Measurements from ENCODE around the gene ASB4. TPM values are rescaled to one million over a fixed set of nuclear protein-coding genes. Genes with fewer than 3 reads are reported as not detected.

The ASB4 gene
- total RNA-seq, 2 experiments from 2014 or later: not detected

- no peaks in the 10 kb centered on the region for H3K9me3 Mint-ChIP-seq
- H3K27ac Mint-ChIP-seq: no peak overlapping the region
- no peak overlapping the region for H3K4me3 Mint-ChIP-seq
- DNase-seq: no peak
- H3K27me3 Mint-ChIP-seq: peaks cover 9% of the 10 kb centered on the region
- H3K4me1 Mint-ChIP-seq: no peaks in the 10 kb centered on the region
- H3K36me3 Mint-ChIP-seq: no peaks in the 10 kb centered on the region
Observed at GRCh38 chr7:95530881-95531280, 45.1 kb downstream of the ASB4 start.

DNA sequence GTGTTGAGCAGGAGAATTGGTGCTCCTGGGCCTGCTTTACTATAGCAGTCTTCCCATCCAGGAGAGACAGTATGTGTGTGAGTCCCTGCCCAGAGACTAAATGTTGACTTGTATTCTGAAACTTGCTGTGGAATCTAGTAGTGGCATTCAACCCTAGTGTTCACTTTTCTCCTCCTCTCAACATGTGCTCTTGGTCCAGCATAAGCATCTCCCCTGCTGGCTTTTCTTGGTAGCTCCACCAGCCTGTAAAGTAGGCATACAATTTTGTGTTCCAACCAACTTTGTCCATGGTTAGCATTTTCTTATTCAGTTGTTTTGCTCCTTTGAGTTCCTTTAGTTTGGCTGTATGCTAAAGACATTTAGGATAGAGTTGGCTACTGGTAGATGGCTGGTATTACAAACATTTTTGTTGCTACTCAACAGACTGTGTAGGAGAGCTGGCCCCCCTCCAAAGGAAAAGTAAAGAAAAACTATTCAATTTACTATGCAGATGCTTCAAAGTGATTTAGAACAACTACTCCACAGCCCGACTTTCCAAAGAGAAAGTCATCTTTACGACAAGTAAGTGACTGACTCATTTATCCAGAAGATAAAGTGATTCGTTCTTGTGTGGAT, 46.0 kb downstream of the ASB4 start:
- no peaks in the 10 kb centered on the region for H3K36me3 Mint-ChIP-seq
- H3K4me1 Mint-ChIP-seq: no peaks in the 10 kb centered on the region
- no peak overlapping the region for H3K4me3 Mint-ChIP-seq
- no peak for DNase-seq
- H3K9me3 Mint-ChIP-seq: no peaks in the 10 kb centered on the region
- H3K27me3 Mint-ChIP-seq: peaks cover 4% of the 10 kb centered on the region
- H3K27ac Mint-ChIP-seq: no peak overlapping the region

- Mint-ChIP-seq H3K36me3 (no peaks in the 10 kb centered on the region), H3K9me3 (no peaks in the 10 kb centered on the region), H3K27ac (no peak overlapping the region), H3K4me1 (no peaks in the 10 kb centered on the region), H3K4me3 (no peak overlapping the region), H3K27me3 (peaks cover 5% of the 10 kb centered on the region)
- DNase-seq: no peak
Observed at GRCh38 chr7:95534796-95535195, 49.1 kb downstream of the ASB4 start.

DNA sequence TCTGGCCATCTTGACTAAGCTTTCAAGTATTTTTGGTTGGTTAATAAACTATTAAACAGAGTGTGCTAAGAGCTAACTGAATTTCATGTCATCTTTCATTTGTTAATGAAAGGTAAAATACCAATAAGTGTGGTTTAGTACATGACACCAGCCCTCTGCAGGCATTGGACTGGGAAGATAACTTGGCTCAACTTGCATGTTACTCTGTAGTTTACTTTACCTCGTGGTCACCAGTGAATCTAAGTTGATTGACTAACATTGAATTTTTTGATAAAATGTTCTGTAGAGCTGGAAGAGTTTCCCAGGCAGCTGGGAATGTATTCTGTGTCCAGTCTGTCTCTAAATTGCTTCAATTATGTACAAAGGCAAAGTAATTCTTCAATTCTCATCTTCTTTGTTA, 49.9 kb downstream of the ASB4 start:
- no peaks in the 10 kb centered on the region for H3K36me3 Mint-ChIP-seq
- no peaks in the 10 kb centered on the region for H3K9me3 Mint-ChIP-seq
- DNase-seq: no peak
- H3K27ac Mint-ChIP-seq: no peak overlapping the region
- peaks cover 10% of the 10 kb centered on the region for H3K27me3 Mint-ChIP-seq
- H3K4me1 Mint-ChIP-seq: no peaks in the 10 kb centered on the region
- H3K4me3 Mint-ChIP-seq: no peak overlapping the region

- Mint-ChIP-seq H3K27me3 (peaks cover 10% of the 10 kb centered on the region), H3K36me3 (no peaks in the 10 kb centered on the region), H3K4me1 (no peaks in the 10 kb centered on the region), H3K9me3 (no peaks in the 10 kb centered on the region), H3K4me3 (no peak overlapping the region), H3K27ac (no peak overlapping the region)
- DNase-seq: no peak
Observed at GRCh38 chr7:95536656-95537311, 51.0 kb downstream of the ASB4 start.

GRCh38 chr7:95537468-95537867, 51.7 kb downstream of the ASB4 start:
- H3K4me3 Mint-ChIP-seq: no peak overlapping the region
- no peak for DNase-seq
- H3K36me3 Mint-ChIP-seq: no peaks in the 10 kb centered on the region
- peaks cover 10% of the 10 kb centered on the region for H3K27me3 Mint-ChIP-seq
- H3K9me3 Mint-ChIP-seq: no peaks in the 10 kb centered on the region
- H3K4me1 Mint-ChIP-seq: no peaks in the 10 kb centered on the region
- H3K27ac Mint-ChIP-seq: no peak overlapping the region

DNA sequence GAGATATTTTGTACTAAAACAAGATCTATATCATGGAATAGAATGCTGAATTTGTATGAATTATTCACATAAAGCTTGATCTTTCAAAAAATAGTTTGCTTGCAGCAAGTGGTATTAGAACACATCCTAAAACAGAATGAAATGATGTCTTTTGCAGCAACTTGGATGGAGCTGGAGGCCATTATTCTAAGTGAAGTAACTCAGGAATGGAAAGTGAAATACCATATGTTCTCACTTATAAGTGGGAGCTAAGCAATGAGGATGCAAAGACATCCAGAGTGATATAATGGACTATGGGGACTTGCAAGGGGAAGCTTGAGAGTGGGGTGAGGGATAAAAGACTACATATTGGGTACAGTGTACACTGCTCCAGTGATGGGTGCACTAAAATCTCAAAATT, 53.7 kb downstream of the ASB4 start:
- no peak overlapping the region for H3K4me3 Mint-ChIP-seq
- no peaks in the 10 kb centered on the region for H3K9me3 Mint-ChIP-seq
- no peak overlapping the region for H3K27ac Mint-ChIP-seq
- H3K4me1 Mint-ChIP-seq: no peaks in the 10 kb centered on the region
- H3K27me3 Mint-ChIP-seq: peaks cover 10% of the 10 kb centered on the region
- no peak for DNase-seq
- H3K36me3 Mint-ChIP-seq: no peaks in the 10 kb centered on the region

DNA sequence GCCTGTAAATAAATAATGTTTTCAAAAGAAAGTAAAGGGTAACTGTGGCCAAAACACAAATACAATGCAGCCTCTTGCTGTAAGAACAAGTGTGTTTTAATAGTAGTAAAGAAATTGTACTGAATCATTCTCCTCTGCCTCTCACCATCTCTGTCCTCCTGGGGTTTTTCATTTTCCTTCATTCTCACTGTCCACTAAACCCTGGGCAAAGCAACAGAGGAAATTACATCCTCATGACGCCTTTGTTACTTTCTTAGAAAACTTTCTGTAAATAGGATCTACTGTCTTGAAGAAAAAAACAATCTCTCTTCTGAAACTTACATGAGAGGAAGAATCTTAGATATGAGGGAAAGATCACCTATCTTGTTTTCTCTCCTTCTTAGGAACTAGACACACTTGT, 54.6 kb downstream of the ASB4 start:
- Mint-ChIP-seq H3K4me1 (no peaks in the 10 kb centered on the region), H3K27ac (no peak overlapping the region), H3K4me3 (no peak overlapping the region), H3K27me3 (peaks cover 10% of the 10 kb centered on the region), H3K36me3 (no peaks in the 10 kb centered on the region), H3K9me3 (no peaks in the 10 kb centered on the region)
- no peak for DNase-seq

- Mint-ChIP-seq H3K36me3 (no peaks in the 10 kb centered on the region), H3K27me3 (peaks cover 4% of the 10 kb centered on the region), H3K9me3 (no peaks in the 10 kb centered on the region), H3K27ac (no peak overlapping the region), H3K4me3 (no peak overlapping the region), H3K4me1 (no peaks in the 10 kb centered on the region)
- DNase-seq: no peak
Observed at GRCh38 chr7:95543312-95543711, 57.6 kb downstream of the ASB4 start.

DNA sequence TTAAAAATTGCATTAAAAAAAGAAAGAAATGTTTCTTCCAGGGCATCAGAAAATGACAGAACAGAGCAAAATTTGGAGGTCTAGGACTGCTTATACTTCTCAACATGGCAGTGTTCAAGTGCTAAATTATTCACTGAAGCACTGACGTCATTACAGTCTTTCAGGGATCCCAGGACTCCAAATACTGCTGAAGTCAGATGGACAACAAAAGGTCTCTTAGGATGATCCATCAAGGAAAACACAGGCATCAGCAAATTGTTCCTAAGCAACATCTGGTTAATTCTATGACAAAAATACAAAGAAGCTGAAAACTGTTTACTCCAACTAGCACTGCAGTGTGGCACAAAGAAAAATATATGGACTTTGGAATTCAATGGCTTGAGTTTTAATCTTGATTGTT, 58.4 kb downstream of the ASB4 start:
- Mint-ChIP-seq H3K9me3 (no peaks in the 10 kb centered on the region), H3K27me3 (peaks cover 4% of the 10 kb centered on the region), H3K4me1 (no peaks in the 10 kb centered on the region), H3K4me3 (no peak overlapping the region), H3K36me3 (no peaks in the 10 kb centered on the region), H3K27ac (no peak overlapping the region)
- DNase-seq: no peak

- Mint-ChIP-seq H3K36me3 (no peaks in the 10 kb centered on the region), H3K27me3 (peaks cover 4% of the 10 kb centered on the region), H3K9me3 (no peaks in the 10 kb centered on the region), H3K4me1 (no peaks in the 10 kb centered on the region), H3K4me3 (no peak overlapping the region), H3K27ac (no peak overlapping the region)
- DNase-seq: no peak
Observed at GRCh38 chr7:95545007-95545615, 59.4 kb downstream of the ASB4 start.

- no peaks in the 10 kb centered on the region for H3K9me3 Mint-ChIP-seq
- no peaks in the 10 kb centered on the region for H3K36me3 Mint-ChIP-seq
- H3K4me3 Mint-ChIP-seq: no peak overlapping the region
- DNase-seq: no peak
- H3K27ac Mint-ChIP-seq: no peak overlapping the region
- H3K4me1 Mint-ChIP-seq: no peaks in the 10 kb centered on the region
- no peaks in the 10 kb centered on the region for H3K27me3 Mint-ChIP-seq
Observed at GRCh38 chr7:95545673-95546072, 59.9 kb downstream of the ASB4 start.

- no peaks in the 10 kb centered on the region for H3K9me3 Mint-ChIP-seq
- H3K36me3 Mint-ChIP-seq: no peaks in the 10 kb centered on the region
- H3K4me1 Mint-ChIP-seq: no peaks in the 10 kb centered on the region
- H3K27me3 Mint-ChIP-seq: no peaks in the 10 kb centered on the region
- H3K27ac Mint-ChIP-seq: no peak overlapping the region
- no peak for DNase-seq
- H3K4me3 Mint-ChIP-seq: no peak overlapping the region
Observed at GRCh38 chr7:95546647-95547046, 60.9 kb downstream of the ASB4 start.

GRCh38 chr7:95547361-95548348, 61.9 kb downstream of the ASB4 start:
- Mint-ChIP-seq H3K9me3 (no peaks in the 10 kb centered on the region), H3K27me3 (no peaks in the 10 kb centered on the region), H3K4me3 (no peak overlapping the region), H3K36me3 (no peaks in the 10 kb centered on the region), H3K4me1 (no peaks in the 10 kb centered on the region), H3K27ac (no peak overlapping the region)
- DNase-seq: no peak

Data from activated naive CD8-positive, alpha-beta T cell treated with anti-CD3 and anti-CD28 coated beads for 36 hours (primary cell).